K562 (cell line): ENCODE results near the gene ATP6V1A. TPM values are rescaled to one million over a fixed set of nuclear protein-coding genes. Genes with fewer than 3 reads are reported as not detected.

Experiments
- ARID1B ChIP-seq: fragments of 450-650 bp; IDR thresholded peaks from 2 replicates; pipeline ENCODE4 v1.6.1; 2016; ENCODE audit warnings: antibody characterized with exemption, mild to moderate bottlenecking, inconsistent platforms
- ATF4 ChIP-seq: fragments of 450-650 bp; formaldehyde crosslinking; IDR thresholded peaks from 2 replicates; pipeline ENCODE4 v1.4.0; 2022; ENCODE audit warnings: mild to moderate bottlenecking, moderate library complexity
- CBFB ChIP-seq: sonication (generic); formaldehyde crosslinking; IDR thresholded peaks from 2 replicates; pipeline ENCODE4 v1.4.0; 2020; ENCODE audit warnings: mild to moderate bottlenecking, missing genetic modification reagents
- CEBPB ChIP-seq: fragments of 450-650 bp; IDR thresholded peaks from 2 replicates; pipeline ENCODE4 v1.6.1; 2016; ENCODE audit warnings: missing genetic modification characterization, missing compliant biosample characterization
- DEAF1 ChIP-seq: fragments of 450-650 bp; formaldehyde crosslinking; IDR thresholded peaks from 2 replicates; pipeline ENCODE4 v1.4.0; 2020; ENCODE audit warnings: mild to moderate bottlenecking, moderate library complexity
- DPF2 ChIP-seq: fragments of 450-650 bp; IDR thresholded peaks from 2 replicates; pipeline ENCODE4 v1.6.1; 2016
- E2F6 ChIP-seq, 2 experiments: IDR thresholded peaks; 2 replicates each; pipeline ENCODE4 v1.6.1; 2011; ENCODE audit warnings: borderline replicate concordance in 1 of 2, control low read depth in 1 of 2, low read depth in 1 of 2, low read length in 1 of 2, mild to moderate bottlenecking in 1 of 2, mixed read lengths in 1 of 2, moderate library complexity in 1 of 2; ENCODE audit not compliant: insufficient read depth in 1 of 2, insufficient read length in 1 of 2, poor library complexity in 1 of 2, severe bottlenecking in 1 of 2; ENCODE audit errors: extremely low read depth in 1 of 2
- FOXM1 ChIP-seq, 2 experiments: fragments of 450-650 bp in 1 of 2; sonication (generic) in 1 of 2; formaldehyde crosslinking in 1 of 2; IDR thresholded peaks; 2 replicates each; pipeline versions ENCODE4 v1.6.1 to v1.9.0; 2017 to 2022; ENCODE audit warnings: low read depth in 2 of 2, mild to moderate bottlenecking in 2 of 2, missing genetic modification reagents in 1 of 2, moderate library complexity in 1 of 2
- GTF2A2 ChIP-seq: IDR thresholded peaks from 2 replicates; pipeline ENCODE4 v1.6.1; 2016; ENCODE audit warnings: mild to moderate bottlenecking, missing genetic modification characterization, missing compliant biosample characterization
- HCFC1 ChIP-seq: IDR thresholded peaks from 2 replicates; pipeline ENCODE4 v1.6.1; 2012; ENCODE audit warnings: low read depth, low read length, improper control_type of control experiment
- HMGN3 ChIP-seq: IDR thresholded peaks from 2 replicates; pipeline ENCODE4 v1.6.1; 2011; ENCODE audit warnings: borderline replicate concordance, low read depth, mild to moderate bottlenecking, mixed read lengths, low read length; ENCODE audit not compliant: insufficient read length; ENCODE audit errors: extremely low read depth
- MNT ChIP-seq, 2 experiments: fragments of 450-650 bp; conservative IDR thresholded peaks; 2 replicates each; pipeline ENCODE4 v1.6.1; 2017; ENCODE audit warnings: mild to moderate bottlenecking in 2 of 2, moderate library complexity in 2 of 2
- RAD21 ChIP-seq, 2 experiments: fragments of 250-450 bp in 1 of 2; fragments of 450-650 bp in 1 of 2; sonication (Bioruptor Pico) in 1 of 2; formaldehyde crosslinking in 1 of 2; IDR thresholded peaks in 1 of 2; conservative IDR thresholded peaks in 1 of 2; 2 replicates each; pipeline versions ENCODE4 v1.4.0 to v1.8.0; 2020 to 2022; ENCODE audit warnings: mild to moderate bottlenecking in 2 of 2, moderate library complexity in 1 of 2
- USF2 ChIP-seq: sonication (generic); formaldehyde crosslinking; IDR thresholded peaks from 2 replicates; pipeline ENCODE4 v1.5.0; 2020; ENCODE audit warnings: missing genetic modification reagents
- ZHX1 ChIP-seq: fragments of 150-350 bp; conservative IDR thresholded peaks from 2 replicates; pipeline ENCODE4 v1.6.1; 2014; ENCODE audit warnings: low read length
- polyA plus RNA-seq, 8 experiments: library from polyadenylated mRNA; depleted of rRNA in 4 of 8; stranded (reverse) in 5 of 8; unstranded in 3 of 8; fragments of >200 nt; fragmentation: Nextera tagmentation in 2 of 8; fragmentation: Illumina TruSeq in 1 of 8; extraction: Ambion mirVana in 2 of 8; extraction: Trizol in 1 of 8; gene quantifications; 2 replicates each; pipeline versions ENCODE4 v1.2.1 to v1.2.3, GENCODE V29; 2011 to 2014; ENCODE audit warnings: inconsistent platforms in 1 of 8, missing spikeins in 1 of 8
- total RNA-seq, 7 experiments: library from RNA; depleted of rRNA in 6 of 7; stranded (reverse); fragments of >200 nt in 6 of 7; fragmentation: Illumina TruSeq in 2 of 7; extraction: Trizol in 2 of 7; gene quantifications; 2 replicates each; pipeline versions ENCODE4 v1.2.1 to v1.2.3, GENCODE V29; 2011 to 2021; ENCODE audit warnings: low replicate concordance in 1 of 7

ATP6V1A gene
- total and polyA plus RNA-seq, 9 of the 15 experiments (the other 6 are each of a cell fraction or from before 2014, with no cell fraction given), result 23.6 to 57.1 (median 39.9) TPM

- peak; percentile 92 to 95 for TF ChIP-seq E2F6 (IDR thresholded peaks at IDR 0.05; ENCODE audit: borderline replicate concordance in 1 of 2, extremely low read depth in 1 of 2, insufficient read depth in 1 of 2, insufficient read length in 1 of 2, low read depth in 1 of 2, low read length in 1 of 2, poor library complexity in 1 of 2, severe bottlenecking in 1 of 2)
- TF ChIP-seq ATF4 (CRISPR knock-in tag), result no peak
- no peak for TF ChIP-seq USF2 (CRISPR knock-in tag)
- no peak for TF ChIP-seq ZHX1
- no peak for TF ChIP-seq CBFB
- peak; percentile 68 for TF ChIP-seq CEBPB
- peak; percentile 48 to 78 for TF ChIP-seq MNT (conservative IDR thresholded peaks at IDR 0.05)
- no peak for TF ChIP-seq ARID1B
- TF ChIP-seq FOXM1 (IDR thresholded peaks at IDR 0.05; ENCODE audit: low read depth), result no peak
- 0 out of 2 replicates have a peak, but pooled peaks have one; percentile 63 for TF ChIP-seq FOXM1 (CRISPR knock-in tag; IDR thresholded peaks at IDR 0.05; ENCODE audit: low read depth)
- TF ChIP-seq GTF2A2 (tag), result no peak
- TF ChIP-seq DPF2, result peak; percentile 39; the same call in 1 of the 2 replicates
- no peak for TF ChIP-seq RAD21 (CRISPR knock-in tag; conservative IDR thresholded peaks at IDR 0.05 in 1 of 2, IDR thresholded peaks at IDR 0.05 in 1 of 2)
- peak; percentile 19; the same call in 1 of the 2 replicates for TF ChIP-seq HCFC1
- TF ChIP-seq HMGN3, result peak; percentile 37
- no peak for TF ChIP-seq DEAF1 (CRISPR knock-in tag)
These were observed 883 bp upstream of the ATP6V1A start, which contains the start of gene NAA50 (continued) for GRCh38 chr3:113745756-113746547.
